NCI-H510A (cell line): ENCODE data around the gene NGFR.
A peak's percentile ranks its signal among the peaks of the same experiment; 100 is the strongest.
"Not testable (repeated sequence)": the region's sequence is repeated elsewhere in the genome, so short reads cannot be mapped to it uniquely, and the experiment has no call there.

Source experiments
- DNase-seq: peaks from one replicate; lab custom pipeline; 2025; lab: John Stamatoyannopoulos, UW

The NGFR gene

GRCh38 chr17:49545806-49546545 is 50.9 kb downstream of the NGFR start:
- DNase-seq: no peak

GRCh38 chr17:49546546-49547535 is 51.7 kb downstream of the NGFR start:
- no peak for DNase-seq

- DNase-seq: no peak
Measured at GRCh38 chr17:49547566-49547965, 52.5 kb downstream of the NGFR start.

GRCh38 chr17:49548051-49548505 is 53.0 kb downstream of the NGFR start:
- no peak for DNase-seq

- DNase-seq: no peak
Measured at GRCh38 chr17:49548506-49549310, 53.6 kb downstream of the NGFR start.

- no peak for DNase-seq
Measured at GRCh38 chr17:49549311-49549605, 54.2 kb downstream of the NGFR start.

GRCh38 chr17:49549691-49550678 is 54.9 kb downstream of the NGFR start:
- DNase-seq: no peak

DNA sequence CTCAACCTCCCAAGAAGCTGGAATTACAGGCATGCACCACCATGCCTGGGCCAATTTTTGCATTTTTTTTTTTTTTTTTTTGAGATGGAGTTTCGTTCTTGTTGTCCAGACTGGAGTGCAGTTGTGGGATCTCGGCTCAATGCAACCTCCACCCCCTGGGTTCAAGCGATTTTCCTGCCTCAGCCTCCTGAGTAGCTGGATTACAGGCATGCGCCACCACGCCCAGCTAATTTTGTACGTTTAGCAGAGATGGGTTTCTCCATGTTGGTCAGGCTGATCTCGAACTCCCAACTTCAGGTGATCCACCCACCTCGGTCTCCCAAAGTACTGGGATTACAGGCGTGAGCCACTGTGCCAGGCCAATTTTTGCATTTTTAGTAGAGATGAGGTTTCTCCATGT is 55.7 kb downstream of the NGFR start:
- DNase-seq: not testable (repeated sequence)

DNA sequence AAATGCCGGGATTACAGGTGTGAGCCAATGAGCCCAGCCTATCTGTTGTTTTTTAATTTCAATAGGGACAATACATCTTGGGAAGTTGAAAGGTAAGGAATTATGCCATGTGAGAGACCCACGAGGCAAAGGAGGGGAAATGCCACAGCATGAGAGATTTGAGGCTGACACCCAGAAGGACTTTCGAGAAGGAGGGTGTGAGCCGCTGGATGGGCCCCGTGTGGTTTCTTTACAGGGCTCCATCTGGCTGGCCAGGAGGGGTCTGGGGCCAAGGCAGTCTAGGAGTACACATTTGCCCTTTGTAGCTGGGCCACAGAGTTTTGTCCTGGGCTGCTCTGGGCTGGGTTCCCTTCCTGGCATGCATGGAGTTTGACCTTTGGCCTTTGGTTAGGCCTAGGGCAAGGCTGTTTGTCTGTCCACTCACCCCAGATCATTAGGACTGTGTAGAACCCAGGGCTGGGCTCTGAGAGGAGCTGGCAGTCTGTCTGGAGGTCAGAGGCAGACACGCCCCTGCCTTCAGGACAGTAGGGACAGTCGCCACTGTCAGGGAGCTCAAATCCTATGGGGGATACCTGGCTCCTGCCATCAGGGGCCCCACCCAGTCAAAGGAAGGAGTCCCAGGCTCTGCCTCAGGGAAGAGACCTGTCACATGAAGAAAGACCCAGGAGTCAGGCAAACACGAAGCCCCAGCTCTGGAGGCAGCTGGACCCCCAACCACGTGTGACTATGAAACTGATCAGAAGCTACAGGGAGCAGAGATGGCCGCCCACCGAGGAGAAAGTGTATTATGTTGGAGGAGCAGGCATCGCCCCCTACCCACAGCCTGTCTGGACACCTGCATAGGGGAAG is 56.4 kb downstream of the NGFR start:
- DNase-seq: no peak

DNA sequence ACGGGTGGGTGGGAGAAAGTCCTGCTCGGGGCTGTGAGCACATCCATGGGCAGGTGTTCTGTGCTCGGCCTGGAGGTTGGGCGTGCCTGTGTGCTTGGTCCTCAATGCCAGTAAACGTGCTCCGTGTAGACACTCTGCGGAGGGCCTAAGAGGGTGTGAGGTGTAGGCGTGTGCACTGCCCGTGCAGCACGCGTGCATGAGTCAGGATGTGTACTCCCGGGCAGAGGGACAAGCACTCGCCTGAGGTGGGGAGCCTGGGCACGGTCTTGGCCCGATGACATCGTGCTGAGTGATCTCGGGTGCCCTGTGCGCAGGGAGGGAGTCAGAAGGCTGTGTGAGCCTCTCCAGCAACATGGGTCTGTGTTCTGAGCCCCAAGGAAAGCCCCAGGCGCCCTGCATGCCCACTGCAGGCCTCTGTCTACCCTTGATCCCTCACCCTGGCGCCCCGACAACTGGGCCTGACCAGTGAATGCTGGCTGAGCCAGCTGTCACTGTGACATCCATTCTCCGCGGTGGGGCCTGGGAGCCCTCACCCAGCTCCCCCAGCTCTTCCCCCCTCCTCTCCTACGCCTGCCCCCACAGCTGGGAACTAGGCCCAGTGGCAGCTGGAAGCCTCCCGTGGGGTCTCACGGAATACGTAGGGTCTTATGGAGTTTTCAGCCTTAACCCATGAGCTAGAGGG is 57.1 kb downstream of the NGFR start:
- no peak for DNase-seq

DNA sequence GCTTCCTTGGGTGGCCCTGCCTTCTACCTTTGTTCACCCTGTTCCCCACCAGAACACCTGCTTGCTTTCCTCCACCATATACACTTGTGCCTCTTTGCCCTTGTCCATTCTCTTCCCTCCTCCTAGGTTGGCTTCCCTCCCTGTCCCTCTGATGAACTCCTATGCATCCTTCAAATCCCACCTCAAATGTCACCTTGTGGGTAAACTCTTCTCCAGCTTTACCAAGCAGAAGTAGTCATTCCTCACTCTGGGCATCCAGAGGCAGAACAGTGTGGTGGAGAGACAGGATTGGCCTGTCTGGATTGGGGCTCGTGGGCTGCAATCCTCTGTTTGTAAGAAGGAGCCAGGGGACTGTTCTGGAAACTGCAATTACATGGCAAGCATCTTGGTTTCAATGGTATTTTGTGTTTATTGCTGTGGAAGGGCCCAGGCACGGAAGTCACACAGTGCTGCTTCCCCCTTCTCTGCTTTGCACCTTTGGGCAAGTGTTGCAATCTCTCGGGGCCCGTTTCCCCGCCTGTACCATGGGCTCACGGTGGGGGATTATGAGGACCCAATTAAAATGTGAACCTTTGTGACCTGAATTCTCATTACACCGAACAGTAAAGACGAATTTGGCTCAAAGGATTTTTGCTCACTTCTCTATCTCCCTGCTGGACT is 58.7 kb downstream of the NGFR start:
- DNase-seq: no peak

DNA sequence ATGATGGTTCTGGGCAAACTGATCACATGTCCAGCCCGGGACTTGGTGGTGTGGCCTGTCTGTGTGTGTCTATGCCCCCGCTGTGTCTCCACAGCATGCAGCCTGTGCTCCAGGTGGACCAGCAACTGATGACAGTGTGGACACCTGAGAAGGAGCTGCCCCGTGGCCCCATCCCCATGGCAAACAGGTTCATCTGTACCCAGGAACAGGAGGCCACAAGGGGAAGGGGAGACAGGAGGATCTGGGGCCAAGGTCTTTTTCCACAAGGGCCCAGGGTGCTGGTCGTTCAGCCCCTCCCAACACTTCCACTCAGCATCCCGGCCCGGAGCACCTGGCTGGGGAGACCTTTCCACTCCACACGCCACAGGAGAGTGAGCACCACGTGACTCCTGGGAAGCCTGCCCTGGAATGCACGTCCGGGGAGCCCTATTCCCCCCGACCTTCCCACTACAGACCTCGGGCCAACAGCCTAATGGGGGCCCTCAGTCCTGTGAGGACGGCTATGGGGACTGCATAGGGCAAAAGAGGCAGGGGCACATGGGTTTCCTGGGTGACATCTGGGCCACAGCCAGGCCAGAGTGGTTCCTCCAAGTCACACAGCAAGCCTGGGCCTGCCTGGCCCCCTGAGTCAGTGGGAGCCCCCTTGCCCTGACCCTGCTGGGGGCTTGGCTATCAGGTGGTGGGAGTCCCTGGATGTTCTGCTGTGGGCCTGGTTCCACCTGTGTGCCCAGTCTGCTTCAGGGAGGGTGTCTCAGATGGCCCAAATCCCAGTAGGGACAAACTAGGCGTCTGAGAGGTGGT is 59.8 kb downstream of the NGFR start:
- no peak for DNase-seq

DNA sequence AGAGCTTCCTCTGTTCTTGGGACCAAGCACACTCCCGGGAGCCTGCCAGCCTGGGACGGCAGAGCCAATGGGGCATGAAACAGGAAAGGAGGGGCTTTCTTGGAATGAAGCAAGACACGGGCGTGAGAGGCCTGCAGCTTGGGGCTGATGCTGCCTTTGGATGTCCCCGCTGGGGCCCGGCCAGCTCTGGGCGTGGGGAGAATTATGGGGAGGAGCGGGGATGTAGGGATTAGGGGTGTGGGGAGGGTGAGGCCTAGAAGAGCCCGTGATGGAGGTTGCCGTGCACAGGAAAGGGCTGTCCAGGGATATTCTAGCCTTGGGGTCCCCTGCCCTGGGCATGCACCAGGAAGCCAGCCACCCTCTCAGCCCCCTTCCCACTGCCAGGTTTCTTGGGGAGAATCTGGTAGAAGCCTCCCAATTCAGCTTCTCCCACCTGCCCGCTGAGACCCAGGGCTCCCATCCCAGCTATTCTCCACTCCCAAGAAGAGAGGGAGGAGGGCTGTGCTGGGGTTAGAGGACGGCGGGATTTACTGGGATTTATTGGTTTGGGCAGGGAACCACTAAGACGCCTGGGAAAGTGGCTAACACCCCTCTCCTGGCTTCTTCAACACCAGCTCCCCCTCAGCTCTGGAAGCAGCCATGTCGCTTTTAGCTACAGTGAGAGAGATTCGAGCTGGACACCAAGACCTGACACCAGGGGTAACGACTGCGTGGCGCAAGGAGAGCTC is 60.6 kb downstream of the NGFR start:
- DNase-seq: no peak

DNA sequence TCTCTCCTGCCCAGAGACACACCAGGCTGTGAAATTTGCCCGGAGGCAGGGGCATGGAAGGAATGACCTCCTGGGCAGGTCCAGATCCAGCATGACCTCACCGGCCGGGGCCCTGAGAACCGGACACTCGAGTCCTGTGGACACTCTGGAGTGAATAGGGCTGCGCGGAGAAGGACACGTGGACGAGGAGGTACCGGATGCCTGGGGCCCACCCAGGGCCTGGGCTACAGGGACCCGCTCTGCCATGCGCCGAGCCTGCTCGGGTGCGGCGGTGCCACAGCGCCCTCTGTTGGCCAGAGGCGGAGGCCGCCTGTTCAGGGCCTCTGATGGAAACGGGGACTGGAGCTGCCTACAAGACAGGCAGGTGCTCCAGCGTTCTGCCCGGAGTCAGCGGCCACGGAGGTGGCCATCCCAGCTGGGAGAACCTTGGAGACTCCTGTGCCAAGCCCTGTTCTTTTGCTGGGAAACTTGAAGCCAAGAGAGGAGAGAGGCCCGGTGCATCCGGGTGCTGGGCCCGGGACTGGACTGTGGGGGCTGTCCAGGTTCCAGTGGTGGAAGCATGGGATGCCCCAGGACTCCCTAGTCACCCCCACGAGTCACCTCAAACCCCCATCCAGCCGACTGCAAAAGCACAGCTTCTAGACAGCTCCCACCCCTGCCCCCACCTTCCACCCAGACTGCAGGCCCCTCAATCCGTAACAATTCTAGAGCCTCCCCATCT is 61.3 kb downstream of the NGFR start:
- peak; percentile 49 for DNase-seq

DNA sequence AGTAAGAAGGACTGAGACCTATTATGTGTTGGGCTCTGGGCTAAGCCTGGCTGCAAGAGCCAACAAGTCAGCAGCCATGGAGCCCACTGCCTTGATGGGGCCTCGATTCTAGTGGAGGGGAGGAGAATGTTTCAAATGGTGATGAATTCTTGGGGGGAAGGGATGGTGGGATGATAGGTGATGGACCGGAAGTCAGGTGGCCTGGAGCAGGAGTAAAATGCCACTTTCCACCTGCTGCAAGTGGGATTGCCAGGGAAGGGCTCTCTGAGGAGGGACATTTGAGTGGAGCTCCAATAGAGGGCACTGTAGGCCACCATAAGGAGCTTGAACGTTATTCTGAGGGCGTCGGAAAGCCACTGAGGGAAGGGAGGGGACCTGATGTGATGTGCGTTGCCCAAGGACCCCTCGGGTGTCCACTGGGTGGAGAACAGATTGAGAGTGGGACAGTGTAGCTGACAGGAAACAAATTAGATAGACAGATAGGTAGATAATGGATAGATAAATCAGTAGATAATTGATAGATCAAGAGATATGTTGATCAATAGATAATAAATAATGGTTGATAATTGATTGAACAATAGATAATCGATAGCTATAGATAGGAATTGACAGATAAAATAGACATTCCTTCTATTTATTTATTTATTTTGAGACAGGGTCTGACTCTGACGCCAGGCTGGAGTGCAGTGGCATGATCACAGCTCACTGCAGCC is 62.4 kb downstream of the NGFR start:
- DNase-seq: peak; percentile 52
